H1 (cell line): ENCODE results near the gene DGKI. TPM values are rescaled to one million over a fixed set of nuclear protein-coding genes. Genes with fewer than 3 reads are reported as not detected.

ENCODE experiments used
- SUZ12 ChIP-seq: fragments of 200-600 bp; sonication (generic); IDR thresholded peaks from 2 replicates; pipeline ENCODE4 v1.6.1; 2012; ENCODE audit warnings: mild to moderate bottlenecking, inconsistent platforms, low read length, moderate library complexity, mixed read lengths
- polyA plus RNA-seq, 7 experiments: library from polyadenylated mRNA; depleted of rRNA in 3 of 7; stranded (reverse) in 5 of 7; unstranded in 2 of 7; fragments of >200 nt in 5 of 7; fragments of 200-250 nt in 2 of 7; gene quantifications; 1 replicate in 5 of 7; 2 replicates in 1 of 7; 4 replicates in 1 of 7; pipeline versions ENCODE4 v1.2.1 to v1.2.3, GENCODE V29; 2011 to 2013; ENCODE audit warnings: missing spikeins in 2 of 7, mixed read lengths in 2 of 7
- total RNA-seq: library from RNA; stranded (reverse); fragmentation: NEBNext Ultra II Directional; extraction: Animal tissue kit (Norgen Biotek cat#: 25700); gene quantifications from 2 replicates; pipeline ENCODE4 v1.2.1, GENCODE V29; 2021

Gene DGKI
- total and polyA plus RNA-seq, 2 of the 8 experiments (the other 6 are each of a cell fraction or from before 2014, with no cell fraction given), result 0.20 to 0.71 TPM

DNA sequence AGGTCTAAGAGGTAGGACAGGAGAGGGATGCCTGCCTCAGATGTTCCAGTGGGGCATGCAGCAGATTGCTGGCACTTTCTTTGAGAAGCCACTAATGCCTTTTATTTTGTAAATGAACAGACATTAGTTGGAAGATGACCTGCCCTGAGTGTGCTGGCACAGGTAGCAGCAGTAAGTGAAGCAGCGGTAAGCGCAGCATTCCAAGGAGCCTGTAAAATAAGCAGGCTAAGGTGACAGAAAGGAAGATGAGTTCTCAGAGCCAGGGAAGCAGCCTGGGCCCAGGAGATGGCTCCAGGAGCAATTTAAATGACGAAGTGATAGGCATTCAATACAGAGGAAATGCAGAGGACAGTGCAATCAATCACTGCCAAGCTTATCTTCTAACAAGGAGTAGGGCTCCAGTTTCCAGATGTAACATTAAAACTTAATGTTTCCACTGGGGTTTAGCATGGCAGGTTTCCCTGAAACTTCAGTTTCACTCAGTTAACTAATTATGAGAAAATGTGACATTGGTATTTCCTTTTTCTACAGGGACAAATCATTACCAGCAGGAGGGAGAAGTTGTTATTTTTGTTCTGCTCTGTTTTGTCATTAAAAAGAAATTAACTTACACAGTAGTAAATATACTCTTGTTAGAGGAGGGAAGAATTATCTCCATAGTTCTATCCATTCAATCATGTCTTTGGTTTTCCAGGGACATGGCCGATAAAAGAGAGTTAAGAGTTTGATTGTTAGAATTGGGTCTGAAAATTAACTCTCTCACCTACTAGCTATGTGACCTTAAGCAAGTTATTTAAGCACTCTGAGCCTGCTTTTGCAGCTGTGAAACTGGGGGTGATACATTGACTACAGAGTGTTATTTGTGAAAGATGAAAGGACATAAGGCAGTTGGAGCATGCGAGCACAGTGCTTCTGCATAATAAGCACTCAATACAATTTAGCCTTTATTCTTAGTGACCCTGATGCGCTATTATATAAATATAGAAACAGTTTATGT, 406.6 kb downstream of the DGKI start (continued):
- no peak for TF ChIP-seq SUZ12
